GM12801 (cell line): ENCODE results near the gene SNAPC2.

Source experiments
- CTCF ChIP-seq: IDR thresholded peaks from one replicate; pipeline ENCODE4 v1.5.1; 2011; ENCODE audit warnings: control low read depth; ENCODE audit not compliant: insufficient read length; ENCODE audit errors: extremely low read depth

SNAPC2 gene

GRCh38 chr19:7913652-7914051 lies 6.5 kb upstream of the SNAPC2 start:
- TF ChIP-seq CTCF: no peak

GRCh38 chr19:7914099-7914498 lies 6.0 kb upstream of the SNAPC2 start:
- no peak for TF ChIP-seq CTCF

GRCh38 chr19:7914598-7915045 lies 5.5 kb upstream of the SNAPC2 start, which contains the start of gene TGFBR3L:
TSS of gene TGFBR3L (plus strand) at chr19:7914830.
- no peak for TF ChIP-seq CTCF

DNA sequence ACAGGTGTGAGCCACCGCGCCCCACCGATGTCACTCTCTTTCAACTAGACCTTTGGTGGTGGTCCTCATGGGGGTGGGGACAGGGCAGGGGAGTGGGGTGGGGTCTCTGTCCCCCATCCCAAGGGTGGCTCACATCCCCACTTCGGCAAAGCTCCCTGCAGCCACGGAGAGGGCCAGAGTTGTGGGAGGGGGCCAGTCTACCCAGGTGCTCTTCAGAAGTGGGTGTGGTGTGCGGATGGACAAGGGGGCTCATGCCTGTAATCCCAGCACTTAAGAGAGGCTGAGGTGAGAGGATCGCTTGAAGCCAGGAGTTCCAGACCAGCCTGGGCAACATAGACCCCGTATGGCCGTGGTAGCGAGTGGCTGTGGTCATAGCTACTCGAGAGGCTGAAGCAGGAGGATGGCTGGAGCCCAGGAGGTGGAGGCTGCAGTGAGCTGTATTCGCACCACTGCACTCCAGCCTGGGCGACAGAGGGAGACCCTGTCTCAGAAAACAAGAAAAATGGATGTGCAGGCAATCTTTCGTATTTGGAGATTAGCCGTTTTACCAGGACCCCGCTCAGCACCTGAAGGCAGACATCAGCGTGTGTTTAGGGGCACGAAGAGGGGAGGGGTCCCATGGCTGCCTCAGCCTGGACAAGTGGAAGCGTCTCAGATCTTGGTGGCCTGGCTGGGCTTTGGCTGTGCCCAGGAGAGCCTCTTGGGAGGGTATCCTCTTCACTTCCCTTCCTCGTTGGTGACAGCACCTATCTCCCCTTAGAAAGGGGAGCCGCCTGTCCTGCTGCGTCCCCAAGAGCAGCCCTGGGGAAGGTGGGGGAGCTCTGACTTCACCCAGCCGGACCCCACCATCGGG lies 4.7 kb upstream of the SNAPC2 start:
- no peak for TF ChIP-seq CTCF

- no peak for TF ChIP-seq CTCF
These were observed 3.8 kb upstream of the SNAPC2 start for GRCh38 chr19:7916103-7916954.

GRCh38 chr19:7916955-7917266 lies 3.2 kb upstream of the SNAPC2 start:
- no peak for TF ChIP-seq CTCF

GRCh38 chr19:7917267-7918061 lies 2.7 kb upstream of the SNAPC2 start:
- no peak for TF ChIP-seq CTCF
